Pancreas (tissue), 10 donors: ENCODE measurements around the gene INPP5J. TPM values are rescaled to one million over a fixed set of nuclear protein-coding genes. Genes with fewer than 3 reads are reported as not detected.
"Not testable (repeated sequence)": the region's sequence is repeated elsewhere in the genome, so short reads cannot be mapped to it uniquely, and the experiment has no call there.

ENCODE experiments used
- ATAC-seq, 4 donors: fragments of 200-7000 bp; cut with Tn5 transposase; one replicate each; pipeline versions ENCODE4 v1.8.0 to v1.9.1; 2020; ENCODE audit warnings: mild to moderate bottlenecking in 4 of 4, moderate library complexity in 4 of 4
- DNase-seq, 6 donors: peaks; one replicate each; pipeline ENCODE4 v3.0.0-alpha.2; 2020
- FAIRE-seq: peaks from 2 replicates; lab custom pipeline; 2012; peaks lifted over from hg19 to GRCh38; lab: Jason Lieb, UNC
- H3K27ac ChIP-seq, 4 donors: fragments of 200-600 bp; sonication (generic); 1 replicate in 3 of 4; 2 replicates in 1 of 4; pipeline versions ENCODE4 v1.5.0 to v1.8.0; 2020
- H3K27me3 ChIP-seq, 4 donors: fragments of 200-600 bp; one replicate each; pipeline ENCODE4 v1.8.0; 2021
- H3K36me3 ChIP-seq, 3 donors: fragments of 200-600 bp; sonication (generic) in 1 of 3; one replicate each; pipeline versions ENCODE4 v1.5.0 to v1.8.0; 2020 to 2021
- H3K4me1 ChIP-seq, 3 donors: fragments of 200-600 bp; one replicate each; pipeline ENCODE4 v1.8.0; 2021
- H3K4me3 ChIP-seq, 4 donors: fragments of 200-600 bp; sonication (generic) in 2 of 4; one replicate each; pipeline versions ENCODE4 v1.5.0 to v1.8.0; 2020 to 2021
- H3K9me3 ChIP-seq, 4 donors: fragments of 200-600 bp; one replicate each; pipeline ENCODE4 v1.8.0; 2021
- CTCF ChIP-seq, 4 donors: fragments of 200-600 bp; sonication (generic) in 3 of 4; IDR thresholded peaks; one replicate each; pipeline versions ENCODE4 v1.5.0 to v1.8.0; 2021; ENCODE audit warnings: antibody characterized with exemption in 4 of 4
- WGBS, 2 donors: extraction: QIAGEN DNeasy Blood & Tissue Kit; methylation state at CpG; one replicate each; pipeline ENCODE4 v1.1.7; 2013; 5-methylcytosine and 5-hydroxymethylcytosine counted together
- intact Hi-C, 3 donors: fragments of 100-400 bp; cut with DNase I; formaldehyde crosslinking; loops; one replicate each; pipeline versions ENCODE4 v1.11.1 to v1.14.2; 2022
- polyA plus RNA-seq, 2 donors: library from polyadenylated mRNA; stranded (reverse); fragments of 200-250 nt; gene quantifications; one replicate each; pipeline ENCODE4 v1.2.3, GENCODE V29; 2013
- total RNA-seq, 6 donors: library from RNA; stranded (reverse); fragmentation: NEBNext Ultra II Directional in 4 of 6; extraction: Animal tissue kit (Norgen Biotek cat#: 25700) in 4 of 6; gene quantifications; one replicate each; pipeline versions ENCODE4 v1.2.1 to v1.2.4, GENCODE V29; 2021 to 2023
- donor health status: healthy with polysubstance abuse.
- donor health status: DM: no; HTN: no; CAD: no; lungs with moderate emphysema.
- donor health status: DM: no; HTN: no; CAD: no.
- donor health status: control.
- donor health status: control.
- donor health status: Bipolar disorder and iron deficiency.
- donor health status: DM: yes; HTN: yes; CAD: no.
- donor health status: DM: no; HTN: no; CAD: no.
- donor health status: DM: no; HTN: no; CAD: no.
- donor health status: DM: yes; HTN: yes; CAD: no.

INPP5J gene
- total and polyA plus RNA-seq, 8 donors = 4.5 to 25.0 (median 10.3) TPM

- no peak for TF ChIP-seq CTCF (IDR thresholded peaks at IDR 0.05)
- intact Hi-C loops = loop anchor here in 1 of 3 donors (5.0 kb wide), 1 partner anchor 41 kb away; no protein-coding TSS in a partner anchor
- Histone ChIP-seq H3K9me3 (no peaks in the 10 kb centered on the region), H3K27me3 (no peaks in the 10 kb centered on the region), H3K4me3 (peak overlapping the region in 3 of 4 donors; percentile 50 to 76 (median 63)), H3K27ac (peak overlapping the region in 3 of 4 donors; percentile 81 to 91 (median 82)), H3K4me1 (peaks cover 0 to 7% (median 0%) of the 10 kb centered on the region in 3 donors), H3K36me3 (peaks cover 0 to 2% (median 0%) of the 10 kb centered on the region in 3 donors)
- ATAC-seq (peak in 1 of 4 donors; percentile 3), FAIRE-seq (no peak), DNase-seq (peak in 4 of 6 donors; percentile 16 to 69 (median 34))
- 31 to 47% methylated on average over 4 of the region's 4 CpGs for WGBS, 2 donors
Observed at GRCh38 chr22:31106001-31106571, 16.7 kb upstream of the INPP5J start.

GRCh38 chr22:31106731-31107177 lies 16.0 kb upstream of the INPP5J start:
- intact Hi-C loops = loop anchor here in 1 of 3 donors (5.0 kb wide), 1 partner anchor 41 kb away; no protein-coding TSS in a partner anchor
- peak; percentile 13 to 24 (median 24) for ATAC-seq
- Histone ChIP-seq H3K27ac (peak overlapping the region; percentile 76 to 91 (median 82)), H3K4me3 (peak overlapping the region; percentile 50 to 76 (median 64)), H3K27me3 (no peaks in the 10 kb centered on the region), H3K4me1 (peaks cover 0 to 7% (median 0%) of the 10 kb centered on the region in 3 donors), H3K36me3 (no peaks in the 10 kb centered on the region), H3K9me3 (no peaks in the 10 kb centered on the region)
- no peak for TF ChIP-seq CTCF (IDR thresholded peaks at IDR 0.05)
- peak in 3 of 6 donors; percentile 31 to 55 (median 51) for DNase-seq
- FAIRE-seq = no peak
- WGBS, 2 donors = 28 to 42% methylated on average over 14 of the region's 14 CpGs

DNA sequence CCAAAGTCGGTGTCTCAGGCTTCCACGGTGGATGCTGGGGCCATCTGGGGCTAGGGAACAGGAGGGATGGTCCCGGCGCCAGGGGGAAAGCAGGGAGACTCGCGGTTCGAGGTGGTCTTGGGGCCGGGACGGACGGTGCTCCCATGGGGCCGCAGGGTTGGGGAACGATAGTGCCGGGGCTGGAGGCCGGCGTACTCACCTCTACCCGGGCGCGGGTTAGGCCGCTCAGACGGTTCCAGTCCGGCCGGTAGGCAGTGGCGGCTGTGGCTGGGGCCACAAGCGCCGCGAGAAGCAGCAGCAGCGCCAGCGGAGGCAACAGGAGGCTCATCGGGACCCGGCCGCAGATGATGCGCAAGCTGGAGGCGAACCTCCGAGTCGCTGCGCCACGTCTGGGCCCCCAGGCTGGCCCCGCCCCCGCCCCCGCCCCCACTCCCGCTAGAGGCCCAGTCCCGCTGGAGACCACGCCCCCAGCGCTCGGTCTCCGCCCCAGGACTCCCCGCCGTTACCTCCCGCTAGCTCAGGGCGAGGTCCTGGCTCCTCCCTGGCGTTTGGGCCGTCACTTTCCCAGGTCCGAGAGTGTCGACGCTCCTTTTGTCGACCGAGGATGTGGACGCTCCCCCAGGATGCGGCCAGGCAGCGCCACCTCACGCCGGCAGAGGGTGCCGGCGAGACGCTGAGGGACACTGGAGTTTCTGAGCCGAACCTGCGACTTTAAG lies 15.4 kb upstream of the INPP5J start, which contains the start of gene SELENOM:
Gene SELENOM, minus strand, starts transcription at position 391 of the 716 bp plus-strand sequence. Its CDS starts 63 bp downstream, at position 328.
- ATAC-seq (peak; percentile 90 to 96 (median 92)), DNase-seq (peak; percentile 92 to 99 (median 98)), FAIRE-seq (peak; percentile 86)
- intact Hi-C loops = loop anchor here in 1 of 3 donors (5.0 kb wide), 1 partner anchor 40 kb away; no protein-coding TSS in a partner anchor
- Histone ChIP-seq H3K27me3 (no peaks in the 10 kb centered on the region), H3K9me3 (no peaks in the 10 kb centered on the region), H3K4me3 (peak within 1 kb of the TSS; percentile 50 to 76 (median 64)), H3K36me3 (no peaks in the 10 kb centered on the region), H3K27ac (peak within 1 kb of the TSS; percentile 76 to 91 (median 82)), H3K4me1 (peaks cover 0 to 7% (median 0%) of the 10 kb centered on the region in 3 donors)
- 7 to 9% methylated on average over 39 to 67 of the region's 67 CpGs for WGBS, 2 donors
- peak; percentile 80 to 92 (median 90) for TF ChIP-seq CTCF (IDR thresholded peaks at IDR 0.05)

GRCh38 chr22:31107894-31108218 lies 14.9 kb upstream of the INPP5J start:
- TF ChIP-seq CTCF (IDR thresholded peaks at IDR 0.05) = peak in 1 of 4 donors; percentile 6
- ATAC-seq (peak; percentile 1 to 9 (median 2)), FAIRE-seq (no peak), DNase-seq (no peak)
- intact Hi-C loops = loop anchor here in 1 of 3 donors (5.0 kb wide), 1 partner anchor 39 kb away; no protein-coding TSS in a partner anchor
- Histone ChIP-seq H3K36me3 (no peaks in the 10 kb centered on the region), H3K4me3 (peak overlapping the region in 2 of 4 donors; percentile 63 to 76), H3K9me3 (no peaks in the 10 kb centered on the region), H3K4me1 (peaks cover 0 to 7% (median 0%) of the 10 kb centered on the region in 3 donors), H3K27ac (peak overlapping the region in 3 of 4 donors; percentile 23 to 65 (median 48)), H3K27me3 (no peaks in the 10 kb centered on the region)
- 1% methylated on average over 5 of the region's 5 CpGs for WGBS, 2 donors

- intact Hi-C loops, H3K27ac ChIP-seq, H3K36me3 ChIP-seq, H3K4me1 ChIP-seq, H3K4me3 ChIP-seq, FAIRE-seq, H3K27me3 ChIP-seq, ATAC-seq, H3K9me3 ChIP-seq, DNase-seq: not testable (repeated sequence)
- 81 to 90% methylated on average over 7 of the region's 7 CpGs for WGBS, 2 donors
Observed at GRCh38 chr22:31112547-31113091, 10.1 kb upstream of the INPP5J start.
